IPS-18a (cell line): ENCODE results near the gene NGF.

Experiments used
- H3K27ac ChIP-seq: one replicate; pipeline ENCODE4 v1.5.1; 2013; ENCODE audit warnings: low read length
- H3K27me3 ChIP-seq: one replicate; pipeline ENCODE4 v1.6.1; 2013; ENCODE audit warnings: mild to moderate bottlenecking, low read length; ENCODE audit not compliant: control insufficient read depth, insufficient read depth
- H3K36me3 ChIP-seq: one replicate; pipeline ENCODE4 v1.6.1; 2013; ENCODE audit warnings: low read depth, low read length; ENCODE audit not compliant: control insufficient read depth
- H3K4me1 ChIP-seq: one replicate; pipeline ENCODE4 v1.6.1; 2013; ENCODE audit warnings: low read depth, low read length; ENCODE audit not compliant: control insufficient read depth
- H3K4me3 ChIP-seq: one replicate; pipeline ENCODE4 v1.5.1; 2013; ENCODE audit warnings: low read length
- H3K9ac ChIP-seq: one replicate; pipeline ENCODE4 v1.6.1; 2013; ENCODE audit warnings: mild to moderate bottlenecking, low read length, moderate library complexity
- H3K9me3 ChIP-seq: one replicate; pipeline ENCODE4 v1.6.1; 2013; ENCODE audit warnings: low read depth, low read length; ENCODE audit not compliant: control insufficient read depth

Gene NGF

DNA sequence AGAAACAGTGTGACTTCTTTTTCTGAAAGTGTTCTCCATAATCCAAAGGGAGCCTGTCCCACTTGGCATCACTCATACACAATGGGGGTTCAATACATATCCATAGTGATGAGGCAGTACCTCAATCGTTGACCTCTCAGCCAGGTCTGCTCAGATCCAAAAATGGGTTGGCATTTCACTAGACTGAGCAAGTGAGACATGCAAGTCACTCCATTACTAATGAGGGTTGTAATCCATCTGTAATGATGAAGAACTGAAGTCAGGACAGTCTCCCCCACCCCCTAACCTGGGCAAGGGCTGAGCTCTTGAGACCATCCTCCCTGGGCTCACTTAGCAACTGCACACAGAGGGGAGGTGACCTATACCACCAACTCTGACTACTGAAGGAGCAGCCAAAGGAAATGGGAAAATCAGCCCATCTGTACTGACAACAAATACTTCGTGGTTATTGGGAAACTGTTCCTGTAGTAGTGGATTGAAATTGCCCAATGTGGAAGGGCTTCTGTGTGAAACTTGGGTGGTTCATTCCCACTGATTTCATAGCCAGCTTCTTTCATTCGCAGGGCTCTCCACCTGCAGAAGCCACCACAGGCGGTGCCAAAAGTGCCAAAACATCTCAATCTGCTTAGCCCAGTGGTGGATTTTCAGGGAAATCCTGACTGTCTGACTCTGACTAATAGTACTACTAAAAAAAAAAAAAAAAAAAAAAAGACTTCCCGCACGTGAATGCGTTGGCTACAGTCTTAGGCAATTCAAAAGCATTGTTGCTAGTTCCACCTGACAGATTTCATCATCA lies 5.0 kb downstream of the NGF start:
- H3K27ac ChIP-seq: no peak overlapping the region
- H3K4me1 ChIP-seq: no peaks in the 10 kb centered on the region
- no peaks in the 10 kb centered on the region for H3K9me3 ChIP-seq
- H3K4me3 ChIP-seq: no peak overlapping the region
- H3K9ac ChIP-seq: no peak overlapping the region
- no peaks in the 10 kb centered on the region for H3K36me3 ChIP-seq
- peaks cover 27% of the 10 kb centered on the region for H3K27me3 ChIP-seq

DNA sequence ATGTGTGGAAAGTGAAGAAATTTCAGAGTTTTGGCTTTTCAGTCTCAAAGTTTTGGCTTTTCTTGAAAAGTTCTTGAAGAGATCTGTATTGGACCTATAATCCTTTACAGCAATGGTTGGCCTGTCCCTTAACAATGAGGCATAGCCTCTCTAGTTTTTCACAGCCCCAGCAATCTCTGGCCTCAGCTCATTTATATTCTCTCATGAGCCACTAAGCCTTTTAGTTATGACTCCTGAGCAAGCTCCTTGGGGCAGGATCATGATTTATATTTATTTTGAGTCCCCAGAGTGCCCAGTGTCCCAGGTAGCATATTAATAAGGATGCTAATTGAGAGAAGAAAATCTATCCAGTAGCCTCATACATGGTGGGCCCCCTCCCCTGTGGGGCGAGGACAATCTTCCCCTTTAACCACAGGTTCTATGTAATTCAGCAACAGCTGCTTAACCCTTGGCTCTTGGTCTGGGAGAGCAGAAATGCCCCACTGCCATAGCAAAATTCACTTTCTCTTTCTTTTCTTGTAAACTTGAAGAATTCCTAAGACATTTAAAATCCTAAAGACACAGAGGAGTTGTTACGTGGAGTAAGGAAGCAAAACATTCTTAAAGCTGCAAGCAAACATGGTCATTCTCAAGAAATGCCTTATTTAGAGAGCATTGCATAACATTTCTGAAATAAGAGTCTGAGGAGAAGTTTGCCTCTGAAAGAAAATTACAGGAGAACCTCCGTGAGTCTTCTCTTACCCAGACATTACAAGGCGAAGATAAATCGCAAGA lies 6.3 kb downstream of the NGF start:
- Histone ChIP-seq H3K4me1 (peaks cover 2% of the 10 kb centered on the region), H3K4me3 (no peak overlapping the region), H3K27me3 (peaks cover 16% of the 10 kb centered on the region), H3K9ac (no peak overlapping the region), H3K36me3 (no peaks in the 10 kb centered on the region), H3K9me3 (no peaks in the 10 kb centered on the region), H3K27ac (no peak overlapping the region)

DNA sequence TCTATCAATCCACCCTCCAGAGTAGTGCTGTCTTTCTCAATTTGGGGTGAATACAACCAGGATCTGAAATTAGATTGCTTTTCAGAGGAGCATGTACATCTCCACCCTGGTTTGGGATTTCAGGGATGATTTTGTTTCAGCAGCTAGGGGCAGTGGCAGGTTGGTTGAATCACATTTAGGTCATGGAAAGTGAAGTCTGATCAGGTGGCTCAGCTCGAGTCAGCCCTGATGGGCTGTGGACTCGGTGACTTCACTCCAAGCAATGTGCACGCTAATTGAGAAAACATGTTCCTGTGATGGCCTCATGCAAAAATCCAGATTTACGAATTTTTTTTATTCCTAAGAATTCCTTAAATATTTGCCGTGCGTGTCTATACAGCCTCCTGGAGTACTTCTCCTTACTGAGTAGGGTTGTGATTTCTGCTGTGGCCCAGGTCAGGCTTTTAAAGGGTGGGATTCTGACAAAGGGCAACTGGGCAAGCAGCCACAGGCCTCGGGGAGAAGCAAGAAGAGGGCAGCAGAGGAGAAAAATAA lies 7.5 kb downstream of the NGF start:
- Histone ChIP-seq H3K4me3 (no peak overlapping the region), H3K9ac (no peak overlapping the region), H3K27ac (no peak overlapping the region), H3K9me3 (no peaks in the 10 kb centered on the region), H3K27me3 (peaks cover 4% of the 10 kb centered on the region), H3K4me1 (peaks cover 2% of the 10 kb centered on the region), H3K36me3 (no peaks in the 10 kb centered on the region)

GRCh38 chr1:115329965-115330364 lies 8.1 kb downstream of the NGF start:
- Histone ChIP-seq H3K4me3 (no peak overlapping the region), H3K27me3 (no peaks in the 10 kb centered on the region), H3K36me3 (no peaks in the 10 kb centered on the region), H3K9ac (no peak overlapping the region), H3K27ac (no peak overlapping the region), H3K4me1 (peaks cover 2% of the 10 kb centered on the region), H3K9me3 (no peaks in the 10 kb centered on the region)

- Histone ChIP-seq H3K4me3 (no peak overlapping the region), H3K4me1 (peaks cover 2% of the 10 kb centered on the region), H3K36me3 (no peaks in the 10 kb centered on the region), H3K9me3 (no peaks in the 10 kb centered on the region), H3K27ac (no peak overlapping the region), H3K9ac (no peak overlapping the region), H3K27me3 (no peaks in the 10 kb centered on the region)
Measured at GRCh38 chr1:115327270-115327669, 10.8 kb downstream of the NGF start.

DNA sequence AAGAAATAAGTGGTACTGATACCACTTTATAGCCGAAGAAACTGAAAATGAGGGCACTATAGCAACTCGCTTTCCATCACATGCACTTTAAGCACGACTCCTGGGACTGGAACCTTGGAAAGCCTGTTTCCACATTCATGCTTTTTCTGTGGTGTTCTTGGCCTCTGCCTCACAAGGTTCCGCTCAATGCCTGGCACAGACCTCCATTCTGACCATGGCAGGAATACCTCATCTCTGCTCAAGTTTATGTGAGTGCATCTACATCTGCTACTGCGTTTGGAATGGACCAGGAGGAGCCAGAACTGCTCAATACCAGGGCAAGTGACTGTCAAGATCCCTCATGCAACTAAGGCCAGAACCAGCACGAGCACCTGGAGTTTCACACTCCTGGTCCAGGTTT lies 11.6 kb downstream of the NGF start:
- Histone ChIP-seq H3K9me3 (no peaks in the 10 kb centered on the region), H3K27me3 (no peaks in the 10 kb centered on the region), H3K9ac (no peak overlapping the region), H3K4me1 (peaks cover 2% of the 10 kb centered on the region), H3K27ac (no peak overlapping the region), H3K4me3 (no peak overlapping the region), H3K36me3 (no peaks in the 10 kb centered on the region)

- H3K36me3 ChIP-seq: no peaks in the 10 kb centered on the region
Measured at GRCh38 chr1:115325874-115326273, 12.2 kb downstream of the NGF start.

DNA sequence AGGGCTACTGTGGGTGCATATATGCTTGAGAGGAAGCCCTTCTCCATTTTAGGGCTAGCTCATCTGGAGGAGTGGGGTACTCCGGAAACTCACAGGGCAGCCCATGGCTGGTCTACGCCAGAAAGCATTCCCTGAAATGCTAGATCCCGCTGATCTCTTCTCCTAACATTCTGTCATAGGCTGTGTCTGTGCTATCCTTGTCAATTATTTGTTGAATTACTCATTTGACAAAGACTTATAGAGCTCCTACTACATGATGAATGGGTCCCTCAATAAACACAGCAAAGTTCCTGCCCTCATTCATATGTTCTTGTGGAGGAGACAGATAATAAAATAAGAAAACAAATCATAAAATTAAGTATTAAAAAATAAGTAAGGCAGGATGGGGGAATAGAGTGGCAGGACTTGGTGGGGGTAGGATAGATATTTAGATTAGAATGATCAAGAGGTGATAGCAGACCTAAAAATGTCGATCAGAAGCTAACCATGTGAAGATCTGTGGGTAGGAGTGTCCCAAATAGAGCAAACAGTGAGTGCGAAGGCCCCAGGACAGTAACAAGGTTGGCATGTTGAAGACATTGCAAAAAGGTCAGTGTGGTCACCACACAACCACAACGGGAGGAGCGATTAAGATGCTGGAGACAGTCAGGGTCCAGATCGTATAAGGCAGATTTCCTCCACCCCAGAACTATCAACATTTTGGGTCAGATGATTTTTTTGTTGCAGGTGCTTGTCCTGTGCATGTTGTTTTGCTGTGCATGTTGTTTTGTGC lies 13.2 kb downstream of the NGF start:
- H3K9me3 ChIP-seq: no peaks in the 10 kb centered on the region
- H3K9ac ChIP-seq: no peak overlapping the region
- H3K27ac ChIP-seq: no peak overlapping the region
- H3K27me3 ChIP-seq: no peaks in the 10 kb centered on the region
- H3K4me1 ChIP-seq: peaks cover 2% of the 10 kb centered on the region
- no peaks in the 10 kb centered on the region for H3K36me3 ChIP-seq
- H3K4me3 ChIP-seq: no peak overlapping the region

More at GRCh38 chr1:115325874-115326273, 12.2 kb downstream of the NGF start:
- Histone ChIP-seq H3K27me3 (no peaks in the 10 kb centered on the region), H3K9me3 (no peaks in the 10 kb centered on the region), H3K9ac (no peak overlapping the region), H3K4me1 (peaks cover 2% of the 10 kb centered on the region), H3K4me3 (no peak overlapping the region), H3K27ac (no peak overlapping the region)

GRCh38 chr1:115323366-115324004 lies 14.6 kb downstream of the NGF start:
- Histone ChIP-seq H3K27ac (no peak overlapping the region), H3K27me3 (no peaks in the 10 kb centered on the region), H3K9ac (no peak overlapping the region), H3K4me1 (peaks cover 2% of the 10 kb centered on the region), H3K4me3 (no peak overlapping the region), H3K36me3 (no peaks in the 10 kb centered on the region), H3K9me3 (no peaks in the 10 kb centered on the region)

DNA sequence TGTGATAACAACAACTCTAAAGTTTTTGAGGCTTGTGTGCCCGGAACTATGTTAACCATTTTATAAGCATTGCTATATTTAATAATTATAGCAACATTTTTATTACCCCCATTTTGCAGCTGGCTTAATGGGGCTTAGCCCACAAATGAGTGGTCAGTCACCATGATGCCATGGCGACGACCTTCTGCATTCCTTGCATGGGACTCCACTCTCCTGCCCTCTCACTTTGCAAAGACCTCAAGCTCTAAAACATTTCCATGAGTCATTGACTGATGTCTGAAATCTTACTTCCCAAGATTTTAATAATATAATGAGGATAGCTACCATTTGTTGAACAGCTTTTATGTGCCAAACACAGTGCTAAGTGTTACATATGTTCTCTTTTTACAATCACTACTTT lies 15.4 kb downstream of the NGF start:
- Histone ChIP-seq H3K36me3 (no peaks in the 10 kb centered on the region), H3K4me1 (peaks cover 2% of the 10 kb centered on the region), H3K9ac (no peak overlapping the region), H3K27me3 (no peaks in the 10 kb centered on the region), H3K9me3 (no peaks in the 10 kb centered on the region), H3K27ac (no peak overlapping the region), H3K4me3 (no peak overlapping the region)

GRCh38 chr1:115320377-115320776 lies 17.7 kb downstream of the NGF start:
- Histone ChIP-seq H3K4me3 (no peak overlapping the region), H3K27ac (no peak overlapping the region)

More at GRCh38 chr1:115320377-115320776, 17.7 kb downstream of the NGF start:
- no peaks in the 10 kb centered on the region for H3K27me3 ChIP-seq
- H3K36me3 ChIP-seq: no peaks in the 10 kb centered on the region
- H3K9me3 ChIP-seq: no peaks in the 10 kb centered on the region
- no peaks in the 10 kb centered on the region for H3K4me1 ChIP-seq
- H3K9ac ChIP-seq: no peak overlapping the region
